ENCODE results near the gene DUSP15. TPM values are rescaled to one million over a fixed set of nuclear protein-coding genes. Genes with fewer than 3 reads are reported as not detected.

Gene DUSP15
- total RNA-seq, 1 donor from 2014 or later = 5.1 TPM

DNA sequence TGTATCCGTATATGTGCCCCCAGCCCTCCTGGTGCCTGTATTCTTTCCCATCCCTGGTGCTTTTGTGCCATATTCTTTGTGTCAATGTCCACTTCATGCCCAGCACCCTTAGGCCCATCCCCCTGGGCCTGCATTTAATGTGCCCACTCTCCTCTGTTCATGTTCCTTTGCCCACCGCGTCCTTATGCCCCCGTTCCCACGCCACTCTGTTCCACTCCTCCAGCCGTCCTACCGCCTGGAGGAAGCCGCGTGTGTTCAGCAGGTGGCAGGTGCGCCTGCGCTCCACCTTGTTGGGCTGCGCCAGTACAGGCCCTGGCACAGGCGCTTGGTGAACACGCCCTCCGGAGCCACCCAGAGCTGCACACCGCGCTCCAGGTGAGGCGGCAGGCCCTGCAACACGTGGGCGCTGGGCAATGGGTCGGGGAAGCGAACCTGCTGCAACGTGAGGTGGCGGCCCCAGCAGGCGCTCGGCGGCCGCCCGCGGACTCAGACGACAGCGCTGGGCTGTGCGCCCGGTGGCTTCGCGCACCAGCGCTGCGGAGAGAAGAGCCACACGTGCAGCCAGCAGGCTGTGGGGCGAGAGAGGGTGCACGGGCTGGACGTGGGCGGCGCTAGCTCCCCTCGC lies 20.9 kb downstream of the DUSP15 start:
- Histone ChIP-seq H3K36me3 (no peaks in the 10 kb centered on the region), H3K9me3 (replicated peaks) (no peaks in the 10 kb centered on the region), H3K4me1 (peaks cover 3% of the 10 kb centered on the region), H3K4me3 (no peak overlapping the region), H3K27ac (replicated peaks) (no peak overlapping the region), H3K27me3 (ENCODE audit: low read depth) (peaks cover 60% of the 10 kb centered on the region)
- DNase-seq = no peak
- intact Hi-C loops (cut with micrococcal nuclease) = no loop called here
- TF ChIP-seq, protein P1, sequence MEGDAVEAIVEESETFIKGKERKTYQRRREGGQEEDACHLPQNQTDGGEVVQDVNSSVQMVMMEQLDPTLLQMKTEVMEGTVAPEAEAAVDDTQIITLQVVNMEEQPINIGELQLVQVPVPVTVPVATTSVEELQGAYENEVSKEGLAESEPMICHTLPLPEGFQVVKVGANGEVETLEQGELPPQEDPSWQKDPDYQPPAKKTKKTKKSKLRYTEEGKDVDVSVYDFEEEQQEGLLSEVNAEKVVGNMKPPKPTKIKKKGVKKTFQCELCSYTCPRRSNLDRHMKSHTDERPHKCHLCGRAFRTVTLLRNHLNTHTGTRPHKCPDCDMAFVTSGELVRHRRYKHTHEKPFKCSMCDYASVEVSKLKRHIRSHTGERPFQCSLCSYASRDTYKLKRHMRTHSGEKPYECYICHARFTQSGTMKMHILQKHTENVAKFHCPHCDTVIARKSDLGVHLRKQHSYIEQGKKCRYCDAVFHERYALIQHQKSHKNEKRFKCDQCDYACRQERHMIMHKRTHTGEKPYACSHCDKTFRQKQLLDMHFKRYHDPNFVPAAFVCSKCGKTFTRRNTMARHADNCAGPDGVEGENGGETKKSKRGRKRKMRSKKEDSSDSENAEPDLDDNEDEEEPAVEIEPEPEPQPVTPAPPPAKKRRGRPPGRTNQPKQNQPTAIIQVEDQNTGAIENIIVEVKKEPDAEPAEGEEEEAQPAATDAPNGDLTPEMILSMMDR (IDR thresholded peaks at IDR 0.05; ENCODE audit: borderline replicate concordance) = no peak

DNA sequence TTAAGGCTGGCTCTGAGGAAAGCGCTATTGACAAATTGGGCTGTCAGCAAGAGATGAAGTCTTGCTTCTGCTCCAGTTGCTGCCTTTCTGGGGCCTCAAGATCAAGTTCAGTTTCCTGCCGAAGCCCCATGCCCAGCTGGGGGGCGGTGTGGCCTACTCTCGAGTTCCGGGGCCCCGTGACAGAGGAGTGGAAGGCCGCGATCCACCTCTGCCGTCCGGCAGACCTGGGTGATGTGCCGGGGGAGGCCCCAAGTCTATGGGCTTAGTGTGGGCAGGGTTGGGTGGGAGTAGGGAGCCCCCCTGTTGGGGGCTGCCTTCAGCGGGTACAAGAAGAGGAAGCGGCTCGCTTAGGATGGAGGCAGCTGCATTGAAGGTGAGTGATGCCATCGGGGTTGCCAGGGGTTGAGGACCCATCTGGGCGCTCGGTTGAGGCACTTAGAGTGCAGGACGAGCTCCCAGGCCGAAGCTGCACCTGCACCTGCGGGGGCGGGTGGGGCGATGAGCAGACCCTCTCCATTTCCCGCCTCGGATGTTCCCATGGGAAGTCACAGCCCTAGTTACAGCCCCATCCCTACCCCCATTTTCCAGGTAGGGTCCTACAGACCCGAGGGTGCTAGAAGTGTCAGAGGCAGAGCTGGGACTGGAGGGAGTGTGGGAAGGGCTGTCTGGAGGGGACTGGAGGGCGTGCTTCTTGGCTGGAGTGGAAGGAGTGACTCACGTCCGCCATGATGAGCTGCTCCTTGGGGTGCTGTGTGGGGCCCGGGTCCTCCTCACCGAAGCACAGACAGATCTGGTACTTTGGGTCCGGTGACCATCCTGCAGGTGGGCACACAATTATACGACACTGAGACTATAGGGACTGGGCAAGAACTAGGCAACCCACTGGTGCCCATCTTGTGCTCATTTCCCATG lies 22.0 kb downstream of the DUSP15 start:
- no peaks in the 10 kb centered on the region for H3K36me3 ChIP-seq
- no peaks in the 10 kb centered on the region for H3K9me3 ChIP-seq (replicated peaks)
- H3K4me3 ChIP-seq = no peak overlapping the region
- H3K27me3 ChIP-seq (ENCODE audit: low read depth) = peaks cover 51% of the 10 kb centered on the region
- peaks cover 8% of the 10 kb centered on the region for H3K4me1 ChIP-seq
- intact Hi-C loops (cut with micrococcal nuclease) = no loop called here
- TF ChIP-seq, protein P1 (IDR thresholded peaks at IDR 0.05; ENCODE audit: borderline replicate concordance) = no peak
- no peak for DNase-seq
- no peak overlapping the region for H3K27ac ChIP-seq (replicated peaks)

DNA sequence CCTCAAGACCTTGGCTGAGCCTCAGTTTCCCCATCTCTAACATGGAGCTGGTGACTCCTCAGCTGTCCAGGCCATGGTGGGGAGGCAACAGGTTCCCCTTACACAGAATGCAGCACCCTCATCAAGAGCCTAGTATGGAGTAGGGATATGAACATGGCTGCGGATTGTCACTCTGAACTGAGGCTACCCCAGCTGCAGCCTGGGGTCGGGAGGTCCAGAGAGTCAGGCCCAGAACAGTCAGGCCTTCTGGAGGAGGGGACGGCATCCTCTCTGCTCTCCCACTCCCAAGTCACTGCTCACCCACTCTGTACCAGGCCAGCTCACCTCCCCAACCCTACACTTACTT lies 23.6 kb downstream of the DUSP15 start:
- Histone ChIP-seq H3K9me3 (replicated peaks) (no peaks in the 10 kb centered on the region), H3K36me3 (no peaks in the 10 kb centered on the region), H3K27me3 (ENCODE audit: low read depth) (peaks cover 43% of the 10 kb centered on the region), H3K4me1 (peaks cover 24% of the 10 kb centered on the region), H3K27ac (replicated peaks) (no peak overlapping the region), H3K4me3 (no peak overlapping the region)
- intact Hi-C loops (cut with micrococcal nuclease) = no loop called here
- TF ChIP-seq, protein P1 (IDR thresholded peaks at IDR 0.05; ENCODE audit: borderline replicate concordance) = peak; percentile 26
- no peak for DNase-seq

DNA sequence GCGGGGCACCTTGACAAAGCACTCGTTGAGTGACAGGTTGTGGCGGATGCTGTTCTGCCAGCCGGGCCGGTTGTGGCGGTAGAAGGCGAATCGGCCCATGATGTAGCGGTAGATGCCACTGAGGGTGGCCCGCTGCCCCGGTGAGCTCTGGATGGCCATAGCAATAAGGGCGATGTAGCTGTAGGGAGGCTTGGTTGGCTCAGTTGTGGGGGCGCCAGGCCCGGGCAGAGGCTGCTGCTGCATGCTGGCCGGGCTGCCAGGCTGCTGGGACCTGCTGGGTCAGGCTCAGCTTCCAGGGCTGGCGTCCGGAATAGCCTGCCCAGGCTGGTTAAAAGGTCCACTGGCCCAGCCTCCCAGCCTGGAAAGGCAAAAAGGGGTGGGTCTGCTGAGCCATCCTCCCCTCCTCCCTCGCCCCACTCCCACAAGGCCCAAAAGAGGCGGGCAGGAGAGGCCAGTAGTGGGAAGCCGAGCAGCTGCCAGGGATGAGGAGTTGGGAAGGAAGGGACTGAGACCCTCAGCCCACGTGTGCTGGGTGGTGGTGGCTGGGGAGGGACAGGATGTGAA lies 24.9 kb downstream of the DUSP15 start, which contains the start of gene FOXS1:
Gene FOXS1 (minus strand): TSS at position 305 of the 564 bp plus-strand sequence. CDS start 62 bp downstream, at position 243.
- Histone ChIP-seq H3K9me3 (replicated peaks) (no peaks in the 10 kb centered on the region), H3K4me1 (peaks cover 32% of the 10 kb centered on the region), H3K27me3 (ENCODE audit: low read depth) (peaks cover 30% of the 10 kb centered on the region), H3K4me3 (peak within 1 kb of the TSS; percentile 64), H3K27ac (replicated peaks) (peak within 1 kb of the TSS; percentile 87), H3K36me3 (no peaks in the 10 kb centered on the region)
- TF ChIP-seq, protein P1 (IDR thresholded peaks at IDR 0.05; ENCODE audit: borderline replicate concordance) = no peak
- intact Hi-C loops (cut with micrococcal nuclease) = no loop called here
- DNase-seq = peak; percentile 60

DNA sequence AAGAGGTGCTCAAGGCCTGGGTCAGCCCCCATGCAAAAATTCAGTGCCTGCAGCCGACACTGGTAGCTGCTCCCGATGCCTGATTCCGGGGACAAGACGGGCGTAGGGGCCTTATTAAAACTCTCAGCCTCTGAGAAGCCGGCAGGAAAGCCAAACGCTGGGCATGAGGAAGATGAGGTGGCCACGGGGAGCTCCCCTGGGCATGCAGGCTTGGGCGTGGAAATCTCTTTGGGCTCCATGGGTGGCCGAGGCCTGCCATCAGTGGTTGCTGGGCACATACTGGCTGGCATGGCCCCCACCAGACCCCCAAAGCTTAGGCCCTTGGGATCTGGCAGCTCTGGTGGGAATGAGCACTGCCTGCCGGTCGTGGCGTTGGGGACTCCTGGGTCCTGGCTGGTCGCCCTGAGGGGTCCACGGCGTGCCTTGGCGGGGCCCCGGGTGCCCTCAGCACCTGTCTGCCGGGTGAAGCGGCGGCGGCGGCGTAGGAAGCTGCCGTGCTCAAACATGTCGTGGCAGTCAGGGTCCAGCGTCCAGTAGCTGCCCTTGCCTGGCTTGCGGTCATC lies 25.5 kb downstream of the DUSP15 start:
- Histone ChIP-seq H3K4me1 (peaks cover 33% of the 10 kb centered on the region), H3K27ac (replicated peaks) (peak overlapping the region; percentile 87), H3K27me3 (ENCODE audit: low read depth) (peaks cover 24% of the 10 kb centered on the region), H3K9me3 (replicated peaks) (no peaks in the 10 kb centered on the region), H3K36me3 (no peaks in the 10 kb centered on the region), H3K4me3 (peak overlapping the region; percentile 64)
- TF ChIP-seq, protein P1 (IDR thresholded peaks at IDR 0.05; ENCODE audit: borderline replicate concordance) = no peak
- no peak for DNase-seq
- intact Hi-C loops (cut with micrococcal nuclease) = no loop called here

Data from left ventricle myocardium inferior (tissue), 1 donor.